BLaER1 treated with 17β-estradiol and CSF1 and Interleukin-3, amounts not matched to agents 10 nM and 100 nM (cell line): ENCODE results near the gene SPZ1.

Experiments
- H3K27ac ChIP-seq, 11 experiments: shearing (Covaris generic); formaldehyde crosslinking; 2 replicates each; pipeline ENCODE4 v1.8.1; 2022
- H3K27me3 ChIP-seq, 11 experiments: shearing (Covaris generic); formaldehyde crosslinking; 2 replicates each; pipeline ENCODE4 v1.8.1; 2022
- H3K36me3 ChIP-seq, 11 experiments: shearing (Covaris generic); formaldehyde crosslinking; 2 replicates each; pipeline ENCODE4 v1.8.1; 2022
- H3K4me1 ChIP-seq, 10 experiments: shearing (Covaris generic); formaldehyde crosslinking; 2 replicates each; pipeline ENCODE4 v1.8.1; 2022
- H3K4me2 ChIP-seq, 11 experiments: shearing (Covaris generic); formaldehyde crosslinking; 2 replicates each; pipeline ENCODE4 v1.8.1; 2022
- H3K4me3 ChIP-seq, 10 experiments: shearing (Covaris generic); formaldehyde crosslinking; 2 replicates each; pipeline ENCODE4 v1.8.1; 2022
- H3K9ac ChIP-seq, 11 experiments: shearing (Covaris generic); formaldehyde crosslinking; 2 replicates each; pipeline ENCODE4 v1.8.1; 2022
- H3K9me3 ChIP-seq, 11 experiments: shearing (Covaris generic); formaldehyde crosslinking; replicated peaks in 1 of 11; 2 replicates each; pipeline ENCODE4 v1.8.1; 2022
- H4K20me1 ChIP-seq, 11 experiments: shearing (Covaris generic); formaldehyde crosslinking; 2 replicates each; pipeline ENCODE4 v1.8.1; 2022
- Cebpa-rat ChIP-seq, 11 experiments: shearing (Covaris generic); IDR thresholded peaks; 2 replicates each; pipeline ENCODE4 v1.8.1; 2022

The SPZ1 gene

DNA sequence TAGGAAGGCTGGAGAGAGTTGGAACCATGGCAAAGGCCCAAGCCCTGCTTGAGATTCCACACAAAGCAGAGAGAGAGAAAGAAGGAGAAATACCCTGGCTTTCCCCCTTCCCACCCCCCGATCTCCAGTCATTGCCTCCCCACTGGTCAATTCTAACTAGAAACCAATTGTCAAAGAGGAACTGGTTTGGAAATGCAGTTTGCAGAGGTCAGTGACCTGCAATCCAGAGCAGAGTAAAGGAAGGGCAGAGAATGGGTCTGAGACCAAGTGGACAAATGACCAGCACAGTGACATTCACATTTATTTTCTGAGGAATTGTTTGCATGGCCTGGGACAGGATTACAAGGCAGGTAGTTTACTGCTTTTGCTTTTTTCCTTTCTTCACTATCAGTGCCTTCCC lies 50.6 kb downstream of the SPZ1 start:
- H3K27me3 ChIP-seq = no peaks in the 10 kb centered on the region
- no peak overlapping the region for H3K27ac ChIP-seq
- H4K20me1 ChIP-seq = no peaks in the 10 kb centered on the region
- no peak overlapping the region for H3K4me3 ChIP-seq
- H3K4me1 ChIP-seq = peaks cover 0 to 10% (median 0%) of the 10 kb centered on the region in 10 experiments; a peak in 3 of 20 replicates
- TF ChIP-seq Cebpa-rat (IDR thresholded peaks at IDR 0.05) = no peak
- H3K4me2 ChIP-seq = peak overlapping the region in 2 of 11 experiments; percentile 16 to 56; a peak in 2 of 22 replicates
- H3K9me3 ChIP-seq = peaks cover 9 to 15% (median 12%) of the 10 kb centered on the region in 11 experiments; a peak in 20 of 22 replicates
- no peak overlapping the region for H3K9ac ChIP-seq
- H3K36me3 ChIP-seq = no peaks in the 10 kb centered on the region
